ENCODE results near the gene MYL7.

MYL7 gene, protein sequence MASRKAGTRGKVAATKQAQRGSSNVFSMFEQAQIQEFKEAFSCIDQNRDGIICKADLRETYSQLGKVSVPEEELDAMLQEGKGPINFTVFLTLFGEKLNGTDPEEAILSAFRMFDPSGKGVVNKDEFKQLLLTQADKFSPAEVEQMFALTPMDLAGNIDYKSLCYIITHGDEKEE

DNA sequence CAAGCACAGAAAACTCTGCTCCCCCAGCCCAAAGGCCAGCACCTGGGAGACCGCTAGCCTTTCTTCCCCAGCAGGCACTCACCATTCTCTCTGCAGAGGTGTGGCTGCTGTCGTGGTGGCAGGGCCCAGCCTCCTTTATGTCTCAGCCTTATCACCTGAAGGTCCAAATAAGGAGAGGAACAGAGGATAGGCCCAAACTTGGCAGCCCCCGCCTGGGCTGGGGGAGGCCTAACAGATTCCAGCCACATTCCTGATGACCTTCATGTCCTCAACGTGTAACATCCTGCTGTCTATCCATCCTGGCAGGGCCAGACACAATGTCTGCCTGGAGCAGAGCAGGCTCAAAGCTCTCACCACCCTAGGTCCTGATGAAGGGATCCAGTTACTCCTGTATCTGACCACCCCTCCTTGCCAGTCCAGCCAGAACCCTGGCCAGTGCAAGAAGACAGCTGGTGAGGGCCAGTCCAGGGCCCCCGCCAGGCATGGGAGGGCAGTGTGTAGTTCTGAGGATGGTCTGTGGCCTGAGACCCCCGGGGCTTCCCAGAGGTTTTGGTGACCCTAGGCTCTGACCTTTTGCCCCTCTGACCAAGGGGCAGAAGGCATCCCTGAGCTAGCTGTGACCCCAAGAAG, at the start of gene MYL7:
MYL7 (minus strand) TSS at position 112 of the 630 bp plus-strand sequence; CDS start at position 85, 27 bp downstream.
- TF ChIP-seq, protein P1, sequence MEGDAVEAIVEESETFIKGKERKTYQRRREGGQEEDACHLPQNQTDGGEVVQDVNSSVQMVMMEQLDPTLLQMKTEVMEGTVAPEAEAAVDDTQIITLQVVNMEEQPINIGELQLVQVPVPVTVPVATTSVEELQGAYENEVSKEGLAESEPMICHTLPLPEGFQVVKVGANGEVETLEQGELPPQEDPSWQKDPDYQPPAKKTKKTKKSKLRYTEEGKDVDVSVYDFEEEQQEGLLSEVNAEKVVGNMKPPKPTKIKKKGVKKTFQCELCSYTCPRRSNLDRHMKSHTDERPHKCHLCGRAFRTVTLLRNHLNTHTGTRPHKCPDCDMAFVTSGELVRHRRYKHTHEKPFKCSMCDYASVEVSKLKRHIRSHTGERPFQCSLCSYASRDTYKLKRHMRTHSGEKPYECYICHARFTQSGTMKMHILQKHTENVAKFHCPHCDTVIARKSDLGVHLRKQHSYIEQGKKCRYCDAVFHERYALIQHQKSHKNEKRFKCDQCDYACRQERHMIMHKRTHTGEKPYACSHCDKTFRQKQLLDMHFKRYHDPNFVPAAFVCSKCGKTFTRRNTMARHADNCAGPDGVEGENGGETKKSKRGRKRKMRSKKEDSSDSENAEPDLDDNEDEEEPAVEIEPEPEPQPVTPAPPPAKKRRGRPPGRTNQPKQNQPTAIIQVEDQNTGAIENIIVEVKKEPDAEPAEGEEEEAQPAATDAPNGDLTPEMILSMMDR (IDR thresholded peaks at IDR 0.05; ENCODE audit: low read depth, low read length) = no peak

DNA sequence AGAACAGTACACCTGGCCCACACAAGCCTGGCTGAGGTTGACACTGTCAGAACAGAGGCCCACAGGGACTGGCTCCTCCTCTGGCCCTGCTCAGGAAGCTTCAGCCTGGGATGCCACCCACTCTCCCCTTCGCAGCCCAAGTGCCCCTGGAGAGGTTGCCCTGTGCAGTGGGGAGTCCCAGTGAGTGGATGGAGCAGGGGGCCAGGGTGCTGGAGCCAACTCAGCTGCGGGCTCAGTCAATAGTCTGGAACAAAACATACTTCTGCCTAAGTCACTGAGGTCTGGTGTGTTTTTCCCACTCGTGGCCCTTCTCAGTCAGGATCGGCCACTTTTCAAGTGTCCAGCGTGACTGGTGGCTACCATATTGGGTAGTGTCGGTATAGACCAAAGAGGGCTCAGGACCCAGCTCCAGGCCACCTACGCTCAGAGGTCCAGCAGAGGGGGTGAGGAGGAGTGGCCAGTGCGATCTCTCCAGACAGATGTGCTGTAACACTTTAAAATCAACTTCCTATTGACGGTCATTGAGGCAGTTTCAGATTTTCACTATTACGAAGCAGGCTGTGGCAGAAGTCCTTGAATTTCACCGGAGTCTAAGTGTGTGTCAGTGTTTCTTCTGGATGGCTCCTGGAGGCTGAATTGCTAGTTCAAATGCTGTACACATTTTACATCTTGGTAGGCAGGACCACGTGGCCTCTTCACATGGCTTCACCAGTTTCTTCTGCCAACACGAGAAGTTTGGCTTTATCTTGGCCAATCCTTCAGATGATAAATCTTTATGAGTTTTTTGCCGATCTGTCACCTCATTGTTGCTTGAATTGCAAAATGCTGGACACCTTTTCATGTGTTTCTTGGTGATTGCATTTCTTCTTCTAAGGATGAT, 49.1 kb upstream of the MYL7 start:
- TF ChIP-seq, protein P1 (IDR thresholded peaks at IDR 0.05; ENCODE audit: low read depth, low read length) = no peak
- no peak for DNase-seq (ENCODE audit: extremely low read depth, low read depth)

More for the DNA sequence above, at the start of gene MYL7:
- DNase-seq (ENCODE audit: extremely low read depth, low read depth) = no peak

DNA sequence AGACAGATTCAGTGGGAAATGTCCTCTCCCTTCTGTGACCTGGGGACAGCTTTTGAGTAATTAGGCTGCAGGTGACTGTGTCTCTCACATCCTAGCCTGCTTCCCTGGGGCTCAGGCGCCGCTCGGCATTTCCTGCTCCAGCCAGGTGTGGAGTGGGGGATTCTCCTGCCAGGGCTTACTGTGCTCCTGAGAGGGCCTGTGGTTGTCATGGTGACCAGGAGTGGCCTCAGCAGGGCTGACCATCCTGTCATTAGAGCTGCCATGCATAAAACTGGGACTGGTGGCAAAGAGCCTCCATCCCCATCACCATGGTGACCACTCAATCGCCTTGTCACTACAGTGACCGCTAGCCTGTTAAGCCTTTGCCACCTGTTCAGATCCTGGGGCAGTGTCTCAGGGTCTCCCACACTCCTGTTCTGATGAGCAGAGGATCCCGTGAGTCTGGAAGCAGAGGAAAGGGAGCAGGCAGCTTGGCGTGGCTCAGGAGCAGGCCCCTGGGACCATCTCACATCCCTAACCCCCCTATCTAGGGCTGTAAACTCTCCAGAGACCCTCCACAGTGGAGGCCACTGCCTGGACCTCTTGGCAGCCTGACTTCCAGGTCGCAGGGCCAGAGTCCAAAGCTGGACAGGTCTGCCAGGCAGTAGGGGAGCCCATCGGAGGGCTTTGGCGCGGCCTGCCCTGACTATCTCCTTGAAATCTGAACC, 48.3 kb upstream of the MYL7 start, which contains the start of gene GCK:
GCK (minus strand) TSS at position 154 of the 707 bp plus-strand sequence. CDS start 486 bp downstream, outside the sequence.
- TF ChIP-seq, protein P1 (IDR thresholded peaks at IDR 0.05; ENCODE audit: low read depth, low read length) = no peak
- DNase-seq (ENCODE audit: extremely low read depth, low read depth) = no peak

DNA sequence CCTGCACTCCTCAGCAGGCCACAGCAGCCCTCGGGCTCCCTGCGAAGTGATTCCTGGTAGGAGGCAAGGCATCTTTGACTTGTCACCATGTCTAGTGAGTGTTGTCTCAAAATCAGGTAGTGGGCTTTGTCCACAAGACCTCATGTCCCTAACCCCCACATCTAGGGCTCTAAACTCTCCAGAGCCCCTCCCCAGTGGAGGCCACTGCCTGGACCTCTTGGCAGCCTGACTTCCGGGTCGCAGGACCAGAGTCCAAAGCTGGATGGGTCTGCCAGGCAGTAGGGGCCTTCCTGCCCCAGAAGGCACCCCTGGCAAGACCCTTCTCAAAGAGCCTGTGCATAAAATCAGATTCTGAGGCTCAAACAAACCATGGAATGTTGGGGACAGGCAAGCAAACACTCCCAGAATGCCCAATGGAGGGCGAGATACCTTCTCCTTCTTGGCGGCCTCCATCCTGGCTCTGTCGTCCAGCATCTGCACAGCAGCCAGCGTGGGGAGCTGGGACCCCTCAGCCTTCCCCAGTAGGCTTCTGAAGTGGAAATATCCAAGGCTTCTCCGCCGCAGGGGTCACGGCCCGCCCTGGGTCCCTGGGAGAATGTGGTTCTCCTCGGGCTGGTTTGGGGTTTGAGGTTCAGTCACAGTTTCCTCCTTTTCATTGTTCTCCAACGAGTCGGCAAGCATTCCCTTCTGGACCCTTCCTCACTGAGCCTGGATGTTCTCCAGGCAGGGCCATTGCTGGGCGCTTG, 47.5 kb upstream of the MYL7 start:
- TF ChIP-seq, protein P1 (IDR thresholded peaks at IDR 0.05; ENCODE audit: low read depth, low read length) = no peak
- DNase-seq (ENCODE audit: extremely low read depth, low read depth) = no peak

DNA sequence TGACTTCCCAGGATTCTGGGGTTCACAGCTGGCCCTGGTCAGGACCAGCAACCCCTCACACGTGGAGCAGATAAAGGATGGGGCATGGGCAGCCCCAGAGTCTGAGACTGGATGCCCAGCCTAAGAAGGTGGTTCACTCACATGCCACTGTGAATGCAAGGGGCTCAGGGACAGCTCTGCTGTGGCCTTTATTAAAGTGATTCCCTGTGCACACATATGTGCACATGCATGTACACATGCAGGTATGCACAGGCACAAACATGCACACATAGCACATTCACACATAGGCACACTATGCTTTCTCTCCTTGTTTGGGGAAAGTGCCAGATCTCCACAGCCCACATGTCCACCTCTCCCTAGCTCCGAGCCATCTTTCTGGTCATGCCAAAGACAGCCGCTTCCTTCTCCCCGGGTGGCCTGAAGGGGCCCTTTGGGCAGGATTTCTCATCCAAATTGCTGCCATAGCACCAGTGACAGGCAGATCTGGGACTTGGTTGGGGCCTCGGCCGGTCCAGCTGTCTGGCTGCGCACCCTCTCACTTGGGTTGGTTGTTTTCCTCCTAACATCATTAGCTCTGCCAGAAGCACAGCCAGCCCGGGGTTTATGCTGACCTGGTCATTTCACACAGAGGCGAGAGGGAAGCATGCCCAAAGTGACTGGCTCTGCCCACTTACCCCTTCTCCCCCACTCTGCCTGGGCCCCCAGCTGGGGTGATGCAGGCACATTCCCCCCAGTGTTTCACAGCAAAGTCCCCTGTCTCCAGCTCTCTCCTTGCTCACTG, 46.7 kb upstream of the MYL7 start:
- TF ChIP-seq, protein P1 (IDR thresholded peaks at IDR 0.05; ENCODE audit: low read depth, low read length) = no peak
- no peak for DNase-seq (ENCODE audit: extremely low read depth, low read depth)

DNA sequence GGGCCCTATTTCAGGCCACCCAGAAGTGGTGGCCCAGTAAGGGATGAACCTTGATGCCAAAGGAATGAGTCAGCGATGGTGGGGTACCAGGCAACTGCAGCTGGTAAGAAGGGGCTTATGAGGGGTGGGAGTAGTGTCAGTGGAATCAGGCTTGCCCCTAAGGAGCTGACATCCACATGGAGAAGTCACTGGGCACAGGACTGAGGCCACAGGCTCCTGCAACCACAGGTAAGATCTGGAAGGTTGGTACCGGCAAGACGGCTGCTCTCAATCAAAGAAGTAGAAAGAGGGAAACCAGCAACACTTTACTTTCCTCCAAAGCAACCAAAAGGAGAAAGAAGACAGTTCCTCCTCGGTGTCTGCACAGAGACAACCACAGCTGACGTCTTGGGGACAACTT, 45.6 kb upstream of the MYL7 start:
- TF ChIP-seq, protein P1 (IDR thresholded peaks at IDR 0.05; ENCODE audit: low read depth, low read length) = no peak
- DNase-seq (ENCODE audit: extremely low read depth, low read depth) = no peak

All from AG09319 (cell line).